SK-N-MC (cell line): Measurements from ENCODE around the gene ZBTB20.

Source experiments
- EZH2 ChIP-seq: fragments of 200-600 bp; sonication (generic); IDR thresholded peaks from one replicate; pipeline ENCODE4 v1.6.1; 2017; ENCODE audit warnings: antibody characterized with exemption
- FOXP2 ChIP-seq: optimal IDR thresholded peaks from 2 replicates; pipeline ENCODE3; 2011; ENCODE audit warnings: mild to moderate bottlenecking, moderate library complexity; ENCODE audit not compliant: insufficient read depth; ENCODE audit errors: extremely low read length, control extremely low read depth
- POLR2AphosphoS5 ChIP-seq: IDR thresholded peaks from 2 replicates; pipeline ENCODE4 v1.6.1; 2012; ENCODE audit warnings: mild to moderate bottlenecking, low read depth, low read length, borderline replicate concordance

- TF ChIP-seq EZH2 = no peak
- TF ChIP-seq POLR2AphosphoS5 = no peak
- TF ChIP-seq FOXP2 = no peak
Measured at GRCh38 chr3:114619771-114620170, 527.3 kb downstream of the ZBTB20 start.
